Activated CD4-positive, alpha-beta T cell treated with anti-CD3 and anti-CD28 coated beads, Interleukin-2, amount 10 ng/mL, durations not matched to agents 24 days and 14 days (primary cell): ENCODE results near the gene FMO5. TPM values are rescaled to one million over a fixed set of nuclear protein-coding genes. Genes with fewer than 3 reads are reported as not detected.
"Not testable (repeated sequence)": the region's sequence is repeated elsewhere in the genome, so short reads cannot be mapped to it uniquely, and the experiment has no call there.

Experiments used
- DNase-seq: peaks from one replicate; pipeline ENCODE4 v3.0.0; 2022
- H3K27ac Mint-ChIP-seq: one replicate; pipeline ENCODE4 v1.8.0; 2022; ENCODE audit warnings: mild to moderate bottlenecking, mixed read lengths
- H3K27me3 Mint-ChIP-seq: one replicate; pipeline ENCODE4 v1.8.0; 2022; ENCODE audit warnings: mixed read lengths
- H3K36me3 Mint-ChIP-seq: one replicate; pipeline ENCODE4 v1.8.0; 2022; ENCODE audit warnings: low read depth, mild to moderate bottlenecking, mixed read lengths
- H3K4me1 Mint-ChIP-seq: one replicate; pipeline ENCODE4 v1.8.0; 2021; ENCODE audit warnings: mixed read lengths
- H3K4me3 Mint-ChIP-seq: one replicate; pipeline ENCODE4 v1.8.0; 2022; ENCODE audit warnings: mild to moderate bottlenecking, moderate library complexity, mixed read lengths
- H3K9me3 Mint-ChIP-seq: one replicate; pipeline ENCODE4 v1.8.0; 2021; ENCODE audit warnings: mixed read lengths
- intact Hi-C: fragments of 100-400 bp; cut with micrococcal nuclease; formaldehyde crosslinking; loops from one replicate; pipeline ENCODE4 v1.15.1; 2023
- total RNA-seq: library from RNA; stranded (reverse); gene quantifications from 2 replicates; pipeline ENCODE4 v1.2.3, GENCODE V29; 2022

The FMO5 gene
- total RNA-seq, 1 donor from 2014 or later = 0.12 TPM

DNA sequence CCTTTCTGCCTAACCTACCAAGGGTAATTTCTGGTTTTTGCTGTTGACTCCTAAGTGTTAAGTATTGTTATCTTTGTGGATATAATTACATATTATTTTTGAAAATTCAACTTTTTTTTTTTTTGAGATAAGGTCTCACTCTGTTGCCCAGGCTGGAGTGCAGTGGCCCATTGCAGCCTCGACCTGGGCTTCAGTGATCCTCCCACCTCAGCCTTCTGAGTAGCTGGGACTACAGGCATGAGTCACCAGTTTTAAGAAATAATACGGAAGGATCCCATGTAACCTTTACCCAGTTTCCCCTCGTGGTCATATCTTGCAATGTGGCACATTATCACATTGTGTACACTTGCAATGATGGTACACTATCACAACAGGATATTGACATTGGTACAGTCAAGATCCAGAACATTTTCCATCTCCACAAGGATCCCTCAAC, 20.5 kb upstream of the FMO5 start:
- intact Hi-C loops = loop anchor here (10.0 kb wide), 1 partner anchor 1089 kb away; no protein-coding TSS in a partner anchor

GRCh38 chr1:147245129-147245528, 20.0 kb upstream of the FMO5 start:
- Mint-ChIP-seq H3K36me3 (peaks cover 18% of the 10 kb centered on the region), H3K27ac (no peak overlapping the region), H3K4me3 (no peak overlapping the region), H3K4me1 (peaks cover 44% of the 10 kb centered on the region), H3K27me3 (no peaks in the 10 kb centered on the region), H3K9me3 (no peaks in the 10 kb centered on the region)
- no peak for DNase-seq
- intact Hi-C loops = loop anchor here (10.0 kb wide), 1 partner anchor 1090 kb away; no protein-coding TSS in a partner anchor

More for the DNA sequence above, 20.5 kb upstream of the FMO5 start:
- H3K27me3 Mint-ChIP-seq = no peaks in the 10 kb centered on the region
- H3K4me3 Mint-ChIP-seq = peak overlapping the region; percentile 2
- H3K36me3 Mint-ChIP-seq = peaks cover 18% of the 10 kb centered on the region
- no peaks in the 10 kb centered on the region for H3K9me3 Mint-ChIP-seq
- H3K27ac Mint-ChIP-seq = no peak overlapping the region
- H3K4me1 Mint-ChIP-seq = peaks cover 48% of the 10 kb centered on the region
- DNase-seq = no peak

- Mint-ChIP-seq H3K36me3 (peaks cover 18% of the 10 kb centered on the region), H3K9me3 (no peaks in the 10 kb centered on the region), H3K4me1 (peaks cover 38% of the 10 kb centered on the region), H3K4me3 (peak overlapping the region; percentile 84), H3K27me3 (peaks cover 4% of the 10 kb centered on the region), H3K27ac (peak overlapping the region; percentile 86)
- DNase-seq = no peak
- intact Hi-C loops = loop anchor here (10.0 kb wide), 1 partner anchor 1091 kb away; no protein-coding TSS in a partner anchor
Measured at GRCh38 chr1:147243841-147244240, 18.7 kb upstream of the FMO5 start.

GRCh38 chr1:147243228-147243685, 18.1 kb upstream of the FMO5 start:
- Mint-ChIP-seq H3K9me3 (no peaks in the 10 kb centered on the region), H3K4me3 (peak overlapping the region; percentile 84), H3K27ac (peak overlapping the region; percentile 86), H3K36me3 (peaks cover 18% of the 10 kb centered on the region), H3K4me1 (peaks cover 38% of the 10 kb centered on the region), H3K27me3 (peaks cover 4% of the 10 kb centered on the region)
- peak; percentile 81 for DNase-seq
- intact Hi-C loops = loop anchor here (10.0 kb wide), 1 partner anchor 1092 kb away; no protein-coding TSS in a partner anchor

- Mint-ChIP-seq H3K27ac (peak within 1 kb of the TSS; percentile 88), H3K4me3 (peak within 1 kb of the TSS; percentile 84), H3K4me1 (peaks cover 34% of the 10 kb centered on the region), H3K9me3 (no peaks in the 10 kb centered on the region), H3K36me3 (peaks cover 16% of the 10 kb centered on the region), H3K27me3 (peaks cover 8% of the 10 kb centered on the region)
- DNase-seq = peak; percentile 98
- intact Hi-C loops = loop anchor here (1.0 to 10.0 kb wide), 4 partner anchors 17 to 1092 kb away; partner anchors contain the start of genes FMO5 and PRKAB2
Measured at GRCh38 chr1:147242449-147243227, 17.5 kb upstream of the FMO5 start, which contains the start of gene CHD1L. Gene CHD1L (plus strand): TSS chr1:147242684. CDS start chr1:147242704, 20 bp downstream.

DNA sequence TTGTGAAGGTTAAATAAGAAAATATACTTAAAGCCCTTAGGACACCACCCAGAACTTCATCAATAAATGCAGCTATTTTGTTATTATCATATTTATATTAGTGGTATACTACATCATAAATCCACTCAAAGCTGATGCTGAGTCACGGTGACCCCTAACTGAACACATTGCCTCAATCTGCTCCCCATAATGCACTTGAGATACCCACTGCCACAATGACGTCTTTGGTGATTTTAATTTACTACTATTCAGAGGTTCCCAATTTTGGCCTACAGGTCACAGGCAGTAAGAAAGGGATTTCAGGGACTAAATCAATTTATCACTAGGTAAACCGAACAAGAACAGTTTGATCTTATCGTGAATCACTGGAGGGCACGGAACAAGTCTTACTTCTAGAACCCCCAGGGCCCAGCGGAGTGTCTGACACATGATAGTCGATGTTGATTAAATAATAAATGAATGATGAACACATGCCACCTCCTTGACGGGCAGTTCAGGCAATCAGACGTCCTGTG, 16.9 kb upstream of the FMO5 start:
- Mint-ChIP-seq H3K4me3 (peak overlapping the region; percentile 84), H3K27ac (peak overlapping the region; percentile 88), H3K4me1 (peaks cover 28% of the 10 kb centered on the region), H3K36me3 (peaks cover 11% of the 10 kb centered on the region), H3K9me3 (no peaks in the 10 kb centered on the region), H3K27me3 (peaks cover 8% of the 10 kb centered on the region)
- intact Hi-C loops = loop anchor here (1.0 to 10.0 kb wide), 4 partner anchors 17 to 1093 kb away; partner anchors contain the start of genes FMO5 and PRKAB2
- DNase-seq = no peak

- not testable (repeated sequence) for H3K9me3 Mint-ChIP-seq, H3K27me3 Mint-ChIP-seq, H3K36me3 Mint-ChIP-seq, H3K27ac Mint-ChIP-seq, DNase-seq, H3K4me3 Mint-ChIP-seq
- intact Hi-C loops = loop anchor here (10.0 kb wide), 1 partner anchor 1095 kb away; no protein-coding TSS in a partner anchor
- peaks cover 19% of the 10 kb centered on the region for H3K4me1 Mint-ChIP-seq
Measured at GRCh38 chr1:147240131-147240721, 15.1 kb upstream of the FMO5 start.

GRCh38 chr1:147238925-147239820, 14.0 kb upstream of the FMO5 start:
- Mint-ChIP-seq H3K27ac (no peak overlapping the region), H3K36me3 (peaks cover 7% of the 10 kb centered on the region), H3K4me3 (no peak overlapping the region), H3K4me1 (peaks cover 13% of the 10 kb centered on the region), H3K9me3 (no peaks in the 10 kb centered on the region), H3K27me3 (peaks cover 9% of the 10 kb centered on the region)
- no peak for DNase-seq
- intact Hi-C loops = no loop called here

DNA sequence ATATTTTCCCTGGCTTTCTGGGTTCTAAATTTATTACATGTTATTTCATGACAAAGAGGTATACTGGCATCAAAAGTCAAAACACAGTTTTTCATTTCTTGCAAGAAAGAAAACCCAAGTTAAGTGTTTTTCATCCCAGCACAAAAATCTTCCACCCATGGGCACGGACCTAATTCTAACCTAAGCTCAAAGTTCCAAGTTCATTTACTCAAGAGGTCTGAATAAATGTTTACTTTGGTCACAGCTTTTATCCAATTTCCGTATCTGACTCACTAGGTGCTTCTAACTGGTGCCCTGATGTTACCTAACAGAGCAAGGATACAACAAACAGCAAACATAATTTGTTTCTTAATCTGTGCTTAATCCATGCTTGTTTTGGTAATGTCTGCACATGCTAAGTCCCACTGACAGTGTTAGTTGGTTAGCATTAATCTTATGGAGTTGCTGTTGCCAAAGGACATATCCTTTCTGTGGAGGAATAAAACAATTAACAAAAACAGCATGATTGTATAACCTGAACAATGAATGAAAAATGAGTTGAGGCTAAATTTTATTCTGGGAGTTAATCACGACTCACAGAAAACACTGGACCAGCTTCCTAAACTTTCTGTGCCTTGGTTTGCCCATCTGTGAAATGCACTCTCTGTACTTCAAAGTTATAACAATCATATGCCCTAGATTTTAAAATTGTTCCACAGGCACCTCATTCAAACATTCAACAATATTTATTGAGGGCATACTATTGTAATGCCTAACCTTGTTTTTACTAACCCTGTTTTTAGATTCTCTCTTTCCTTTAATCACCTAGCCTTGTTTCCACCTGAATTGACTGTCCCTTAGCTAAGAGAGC, 13.1 kb upstream of the FMO5 start:
- Mint-ChIP-seq H3K36me3 (peaks cover under 1% of the 10 kb centered on the region), H3K27me3 (peaks cover 10% of the 10 kb centered on the region), H3K9me3 (no peaks in the 10 kb centered on the region), H3K27ac (no peak overlapping the region), H3K4me1 (peaks cover 5% of the 10 kb centered on the region), H3K4me3 (no peak overlapping the region)
- intact Hi-C loops = no loop called here
- DNase-seq = no peak

GRCh38 chr1:147236959-147237791, 12.0 kb upstream of the FMO5 start:
- no peak for DNase-seq
- Mint-ChIP-seq H3K27ac (no peak overlapping the region), H3K36me3 (no peaks in the 10 kb centered on the region), H3K27me3 (peaks cover 10% of the 10 kb centered on the region), H3K9me3 (no peaks in the 10 kb centered on the region), H3K4me1 (peaks cover 2% of the 10 kb centered on the region), H3K4me3 (no peak overlapping the region)
- intact Hi-C loops = no loop called here

GRCh38 chr1:147236448-147236847, 11.3 kb upstream of the FMO5 start:
- intact Hi-C loops = no loop called here
- no peaks in the 10 kb centered on the region for H3K9me3 Mint-ChIP-seq
- no peak for DNase-seq
- no peak overlapping the region for H3K27ac Mint-ChIP-seq
- no peaks in the 10 kb centered on the region for H3K4me1 Mint-ChIP-seq
- peaks cover 10% of the 10 kb centered on the region for H3K27me3 Mint-ChIP-seq
- H3K36me3 Mint-ChIP-seq = no peaks in the 10 kb centered on the region
- no peak overlapping the region for H3K4me3 Mint-ChIP-seq

GRCh38 chr1:147235822-147236221, 10.7 kb upstream of the FMO5 start:
- Mint-ChIP-seq H3K36me3 (no peaks in the 10 kb centered on the region), H3K9me3 (no peaks in the 10 kb centered on the region), H3K27ac (no peak overlapping the region), H3K4me1 (no peaks in the 10 kb centered on the region), H3K27me3 (peaks cover 15% of the 10 kb centered on the region), H3K4me3 (no peak overlapping the region)
- intact Hi-C loops = no loop called here
- no peak for DNase-seq
